ENCODE measurements around the gene CDH15. TPM values are rescaled to one million over a fixed set of nuclear protein-coding genes. Genes with fewer than 3 reads are reported as not detected.

Gene CDH15
- total and polyA plus RNA-seq, 2 of the 13 experiments (the other 11 are each of a cell fraction or from before 2014, with no cell fraction given): 0.74 to 2.2 TPM

GRCh38 chr16:89241187-89242007 lies 69.8 kb downstream of the CDH15 start (continued):
- TF ChIP-seq HOXD1 (CRISPR knock-in tag; IDR thresholded peaks at IDR 0.05): peak; percentile 87
- no peak for TF ChIP-seq TCF7 (IDR thresholded peaks at IDR 0.05; ENCODE audit: low read depth)
- TF ChIP-seq ATF7 (IDR thresholded peaks at IDR 0.05): peak; percentile 98
- TF ChIP-seq ATF7 (CRISPR knock-in tag; IDR thresholded peaks at IDR 0.05): no peak; the same call in 1 of the 2 replicates
- no peak for TF ChIP-seq BCLAF1 (IDR thresholded peaks at IDR 0.05)
- peak; percentile 89; the same call in 1 of the 2 replicates for TF ChIP-seq ZFP91 (CRISPR knock-in tag; IDR thresholded peaks at IDR 0.05; ENCODE audit: borderline replicate concordance)
- 0 out of 2 replicates have a peak, but pooled peaks have one; percentile 75 for TF ChIP-seq MYNN (CRISPR knock-in tag; IDR thresholded peaks at IDR 0.05; ENCODE audit: low read depth)
- TF ChIP-seq ZNF143 (CRISPR knock-in tag; IDR thresholded peaks at IDR 0.05): peak; percentile 64
- peak; percentile 60; the same call in 1 of the 2 replicates for TF ChIP-seq GABPA (IDR thresholded peaks at IDR 0.05; ENCODE audit: low read depth, low read length)
- peak; percentile 97 for TF ChIP-seq GABPA (CRISPR knock-in tag; IDR thresholded peaks at IDR 0.05; ENCODE audit: low read depth)
- TF ChIP-seq ATF7-NPFF (CRISPR knock-in tag; IDR thresholded peaks at IDR 0.05; ENCODE audit: low read depth): peak; percentile 61
- no peak for TF ChIP-seq REXO4 (CRISPR knock-in tag; IDR thresholded peaks at IDR 0.05; ENCODE audit: borderline replicate concordance)
- TF ChIP-seq MXD1 (CRISPR knock-in tag; IDR thresholded peaks at IDR 0.05): peak; percentile 79; the same call in 1 of the 2 replicates
- TF ChIP-seq YY1 (IDR thresholded peaks at IDR 0.05; ENCODE audit: insufficient read depth, insufficient replicate concordance, low read depth, low read length): no peak
- TF ChIP-seq ZNF234 (CRISPR knock-in tag; conservative IDR thresholded peaks at IDR 0.05): no peak
- TF ChIP-seq SMC3 (IDR thresholded peaks at IDR 0.05; ENCODE audit: low read length): no peak
- no peak for TF ChIP-seq ZNF496 (CRISPR knock-in tag; IDR thresholded peaks at IDR 0.05; ENCODE audit: insufficient replicate concordance)
- peak; percentile 67; the same call in 1 of the 2 replicates for TF ChIP-seq MAF1 (CRISPR knock-in tag; IDR thresholded peaks at IDR 0.05; ENCODE audit: borderline replicate concordance)
- TF ChIP-seq ZNF878 (CRISPR knock-in tag; IDR thresholded peaks at IDR 0.05): peak; percentile 73
- no peak for TF ChIP-seq RFX3 (CRISPR knock-in tag; IDR thresholded peaks at IDR 0.05)
- peak; percentile 74; the same call in 1 of the 2 replicates for TF ChIP-seq FOXC1 (CRISPR knock-in tag; IDR thresholded peaks at IDR 0.05; ENCODE audit: borderline replicate concordance)
- peak; percentile 91; the same call in 2 of the 3 replicates for TF ChIP-seq MXI1 (IDR thresholded peaks at IDR 0.05; ENCODE audit: borderline replicate concordance, low read depth, low read length)
- TF ChIP-seq ZNF784 (CRISPR knock-in tag; IDR thresholded peaks at IDR 0.05; ENCODE audit: borderline replicate concordance): peak; percentile 71; the same call in 1 of the 2 replicates
- TF ChIP-seq SRF (IDR thresholded peaks at IDR 0.05; ENCODE audit: low read depth, low read length): no peak
